GM21786 (cell line): ENCODE results near the gene CCDC175.

Experiments
- ATAC-seq: cut with Tn5 transposase; IDR thresholded peaks from one replicate; pipeline ENCODE4 v1.9.1; 2021; ENCODE audit not compliant: unreplicated experiment

The CCDC175 gene

DNA sequence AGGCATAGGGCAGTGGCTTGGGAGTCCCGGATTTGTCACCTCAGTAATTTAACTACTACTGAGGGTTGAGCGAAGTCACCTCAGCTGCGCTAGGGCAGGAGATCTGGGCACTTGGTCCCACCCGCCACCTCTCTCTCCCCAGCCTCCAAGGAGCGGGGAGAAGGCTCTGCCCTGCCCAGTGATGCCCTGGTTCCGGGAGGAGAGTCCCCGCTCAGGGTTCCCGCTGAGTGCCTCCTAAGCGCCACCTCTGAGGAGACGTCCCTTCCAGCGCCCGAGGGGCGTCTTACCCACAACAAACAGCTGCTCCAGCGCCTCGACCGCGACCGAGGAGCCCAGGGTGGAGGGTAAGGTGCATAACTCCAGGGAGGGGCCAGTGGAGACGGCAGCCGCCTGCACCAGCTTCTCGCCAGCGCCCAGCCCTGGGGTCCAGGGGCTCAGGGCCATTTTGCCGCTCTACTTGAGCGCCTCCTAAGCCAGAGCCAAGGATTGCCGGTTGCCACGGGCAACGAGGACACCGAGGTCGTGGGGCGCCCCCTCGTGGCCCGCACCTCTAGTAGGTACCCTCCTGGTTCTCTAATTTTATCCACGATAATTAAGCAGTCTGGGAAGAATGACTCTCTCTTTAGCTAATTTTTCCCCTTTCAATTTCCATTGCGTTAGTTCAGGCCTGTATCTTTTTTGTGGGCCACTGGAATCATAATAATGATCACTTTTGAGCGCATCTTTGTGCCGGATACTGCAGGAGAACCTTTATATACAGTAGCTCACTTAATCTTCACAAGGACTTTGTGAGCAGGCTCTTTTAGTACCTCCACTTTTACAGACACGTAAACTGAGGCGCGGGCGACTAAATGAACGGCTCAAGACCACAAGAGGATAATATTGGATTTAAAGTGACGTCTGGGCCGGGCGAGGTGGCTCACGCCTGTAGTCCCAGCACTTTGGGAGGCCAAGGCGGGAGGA lies at the start of gene CCDC175:
CCDC175 (minus strand) TSS at position 481 of the 963 bp plus-strand sequence; CDS start at position 444, 37 bp downstream.
- ATAC-seq, result peak; percentile 96

DNA sequence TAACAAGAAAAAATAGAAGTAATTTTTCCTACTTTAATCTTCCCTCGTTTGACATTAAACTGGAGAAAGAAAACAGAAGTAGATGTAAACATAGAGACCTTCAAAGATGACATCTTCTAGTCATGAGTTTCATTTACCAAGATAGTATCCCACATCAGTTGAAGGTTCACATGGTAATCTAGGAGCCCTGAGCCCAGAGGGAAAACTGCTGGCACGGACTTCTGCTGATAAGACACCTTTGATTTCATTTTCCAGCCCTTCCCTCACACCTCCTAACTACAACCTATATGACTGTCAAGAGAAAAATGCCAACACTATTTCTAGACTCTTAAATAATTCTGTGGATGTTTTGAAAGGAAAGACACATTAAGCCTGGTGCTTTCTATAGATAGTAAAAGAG lies 46.0 kb upstream of the CCDC175 start:
- no peak for ATAC-seq

DNA sequence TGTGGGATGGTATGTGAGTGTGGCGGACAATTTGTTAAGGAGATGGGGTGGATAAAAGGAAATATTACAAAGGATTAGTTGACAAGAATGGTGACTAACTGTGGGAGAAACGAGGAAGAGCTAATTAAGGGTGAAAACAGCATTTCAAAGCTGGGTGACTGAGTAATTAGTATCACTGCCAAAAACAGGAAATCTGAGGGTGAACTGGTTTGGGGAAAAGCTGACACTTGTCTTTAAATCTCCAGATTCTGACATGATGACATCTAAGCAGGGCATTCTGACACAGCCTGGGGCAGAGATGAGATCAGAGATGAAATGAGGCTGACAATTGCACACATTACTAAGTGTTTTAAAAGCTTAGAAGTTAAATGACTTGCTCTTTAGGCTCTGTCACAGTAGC lies 42.4 kb upstream of the CCDC175 start:
- ATAC-seq, result no peak

DNA sequence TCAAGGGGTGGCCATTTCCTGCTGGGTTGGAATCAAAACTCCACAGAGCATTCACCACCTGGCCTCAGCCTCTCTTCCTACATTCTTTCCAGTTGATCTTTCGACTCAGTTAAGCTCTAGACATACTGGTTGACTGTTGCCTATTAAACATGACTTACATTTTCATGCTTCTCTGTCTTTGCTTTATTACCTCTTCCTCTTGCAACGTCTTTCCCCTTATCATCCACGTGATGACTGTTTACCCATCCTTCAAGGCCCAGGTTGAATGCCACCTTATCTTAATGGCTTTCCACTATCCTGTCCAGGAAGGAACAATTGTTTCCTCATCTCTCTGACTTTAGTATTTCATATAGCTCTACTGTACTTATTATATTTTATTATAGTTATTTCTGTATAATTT lies 24.4 kb upstream of the CCDC175 start:
- no peak for ATAC-seq

DNA sequence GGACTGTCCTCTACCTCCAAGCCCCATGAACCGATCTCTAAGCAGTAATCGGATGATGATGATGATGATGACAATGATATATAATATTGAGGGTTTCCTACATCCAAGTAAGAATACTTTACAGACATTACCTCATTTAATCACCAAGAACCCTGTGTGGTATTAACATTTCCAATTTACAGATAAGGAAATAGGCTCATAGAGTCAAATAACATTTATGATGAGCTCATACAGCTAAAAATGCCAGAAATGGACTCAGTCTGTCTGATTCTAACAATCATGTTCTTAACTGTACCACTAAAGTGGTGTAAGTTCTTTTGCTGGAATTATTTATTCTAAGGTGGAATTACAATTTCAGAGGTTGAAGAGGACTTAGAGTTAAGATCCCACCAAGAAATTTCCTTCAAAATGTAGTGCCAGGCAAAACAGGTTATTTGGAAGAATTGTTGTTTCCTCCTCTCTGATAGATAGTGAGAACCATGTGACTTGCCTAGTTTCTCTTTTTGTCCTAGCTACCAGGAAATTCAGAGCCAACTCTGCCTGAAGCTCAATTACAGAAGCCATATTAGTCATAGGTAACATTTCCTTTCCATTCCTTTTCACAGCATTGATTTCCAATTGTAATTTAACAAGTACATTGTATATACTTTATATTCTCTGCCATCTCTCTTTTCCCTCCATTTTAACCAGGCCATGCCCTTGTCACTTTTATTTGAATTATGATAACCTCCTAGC lies 23.8 kb upstream of the CCDC175 start:
- no peak for ATAC-seq

DNA sequence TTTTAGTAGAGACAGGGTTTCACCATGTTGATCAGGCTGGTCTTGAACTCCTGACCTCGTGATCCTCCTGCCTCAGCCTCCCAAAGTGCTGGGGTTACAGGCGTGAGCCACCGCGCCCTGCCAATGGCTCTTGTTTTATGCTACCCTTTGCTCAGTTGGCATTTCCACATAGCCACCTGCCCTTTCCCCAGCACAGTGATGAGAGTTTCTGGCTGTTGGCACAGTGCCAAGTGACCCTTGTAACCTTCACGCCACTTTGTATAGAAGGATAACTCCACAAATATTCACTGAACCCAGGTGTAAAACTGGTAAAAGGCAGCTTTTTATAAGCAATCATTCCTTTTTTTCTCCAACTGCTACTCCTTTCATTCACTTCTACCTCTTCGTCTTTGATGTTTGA lies 18.5 kb upstream of the CCDC175 start:
- ATAC-seq, result no peak

DNA sequence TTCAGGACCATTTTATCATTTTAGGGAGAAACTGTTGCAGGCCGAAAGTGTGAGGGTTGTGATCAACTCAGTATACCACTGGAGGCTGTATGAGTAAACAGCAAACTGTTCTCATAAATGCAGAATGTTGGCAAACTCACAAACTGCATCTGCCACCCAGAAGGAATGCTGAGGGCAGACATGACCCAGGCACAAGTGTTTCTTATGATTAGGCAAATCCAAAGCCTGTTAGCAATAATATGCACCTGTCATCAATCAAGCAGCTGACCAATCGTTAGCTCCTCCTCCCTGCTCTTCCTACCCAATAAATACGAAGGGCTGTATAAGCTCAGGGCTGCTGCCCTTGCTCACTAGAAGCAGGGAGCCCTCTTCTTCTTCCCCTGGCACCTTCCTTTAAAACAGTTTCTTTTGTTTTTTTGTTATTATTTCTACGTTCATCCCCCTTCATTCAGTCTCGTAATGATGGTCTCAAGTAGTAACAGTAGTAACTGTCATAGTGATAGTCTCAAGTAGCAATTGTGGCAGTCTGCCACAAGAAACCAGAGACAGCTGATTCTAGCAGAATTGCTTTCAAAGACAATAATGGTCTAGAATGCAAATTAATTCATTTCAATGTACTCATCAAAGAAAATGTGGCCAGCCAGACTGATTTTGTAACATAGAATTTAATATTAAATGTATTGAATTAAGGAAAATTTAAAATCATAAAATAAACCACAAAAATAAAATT lies 15.2 kb upstream of the CCDC175 start:
- no peak for ATAC-seq

DNA sequence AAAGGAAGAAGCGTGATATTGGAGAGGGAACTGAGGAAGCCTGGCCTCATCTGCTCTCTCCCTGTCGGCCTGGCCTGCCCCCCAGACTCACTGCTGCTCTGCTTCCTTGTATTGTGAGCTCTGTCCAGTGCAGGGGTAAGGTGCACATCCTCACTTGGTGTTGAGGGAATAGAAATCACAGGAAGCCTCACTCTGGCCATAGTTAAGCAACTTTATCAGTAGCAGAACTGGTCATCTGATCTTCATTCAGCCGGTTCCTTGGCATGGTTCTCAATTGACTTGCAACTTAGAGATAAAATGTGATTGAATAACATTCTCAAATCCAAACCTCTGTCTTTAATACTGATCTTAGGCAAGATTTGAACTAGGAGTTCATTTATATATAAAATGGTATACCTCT lies 11.5 kb upstream of the CCDC175 start:
- no peak for ATAC-seq

DNA sequence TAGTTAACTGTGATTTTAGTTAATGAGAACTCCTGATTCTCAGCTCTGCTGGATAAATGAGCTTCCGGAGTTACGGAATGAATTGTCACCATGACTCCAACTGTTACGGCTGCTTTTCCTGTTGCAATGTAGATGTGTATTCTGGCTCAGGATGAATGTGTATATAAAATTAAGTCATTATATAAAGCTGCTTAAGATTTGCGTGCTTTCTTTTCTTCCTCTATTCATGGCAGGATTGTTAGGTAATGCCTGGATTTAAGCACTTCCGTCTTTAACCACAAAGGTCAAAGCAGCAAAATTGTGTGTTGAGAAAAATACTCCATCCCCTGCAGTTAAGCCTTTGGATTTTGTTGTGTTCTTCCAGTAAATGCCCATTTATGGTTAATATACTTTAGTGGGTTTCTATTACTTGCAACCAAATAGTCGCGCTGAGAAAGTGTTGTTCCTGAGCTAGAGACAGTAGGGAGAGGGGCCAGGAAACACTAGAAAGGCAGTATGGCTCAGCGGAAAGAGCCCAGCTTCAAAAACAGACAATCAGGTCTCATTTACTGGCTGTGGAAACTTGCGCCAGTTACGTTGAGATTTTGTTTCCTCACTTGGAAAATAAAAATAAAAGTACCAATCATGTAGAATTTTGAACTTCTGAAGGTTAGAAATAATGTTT lies 9.4 kb upstream of the CCDC175 start:
- no peak for ATAC-seq

DNA sequence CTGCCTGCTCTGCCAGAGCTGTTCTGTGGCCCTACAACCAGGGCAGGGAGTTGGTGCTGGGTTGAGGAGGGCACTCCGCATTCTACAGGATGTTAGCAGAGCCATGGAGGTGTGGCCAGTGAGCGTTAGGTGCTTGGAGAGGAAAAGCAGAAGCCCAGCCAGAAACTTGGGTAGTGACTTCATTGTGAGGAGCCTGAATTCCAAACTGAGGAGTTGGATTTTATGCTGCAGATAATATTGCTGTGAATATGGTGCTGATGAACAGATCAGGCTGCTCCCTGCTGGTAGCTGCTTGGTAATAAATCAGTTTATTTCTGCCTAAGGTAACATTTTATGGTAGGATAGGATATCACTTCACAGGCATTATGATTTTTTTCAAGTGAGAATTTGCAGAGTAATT lies 7.1 kb upstream of the CCDC175 start:
- ATAC-seq, result no peak

DNA sequence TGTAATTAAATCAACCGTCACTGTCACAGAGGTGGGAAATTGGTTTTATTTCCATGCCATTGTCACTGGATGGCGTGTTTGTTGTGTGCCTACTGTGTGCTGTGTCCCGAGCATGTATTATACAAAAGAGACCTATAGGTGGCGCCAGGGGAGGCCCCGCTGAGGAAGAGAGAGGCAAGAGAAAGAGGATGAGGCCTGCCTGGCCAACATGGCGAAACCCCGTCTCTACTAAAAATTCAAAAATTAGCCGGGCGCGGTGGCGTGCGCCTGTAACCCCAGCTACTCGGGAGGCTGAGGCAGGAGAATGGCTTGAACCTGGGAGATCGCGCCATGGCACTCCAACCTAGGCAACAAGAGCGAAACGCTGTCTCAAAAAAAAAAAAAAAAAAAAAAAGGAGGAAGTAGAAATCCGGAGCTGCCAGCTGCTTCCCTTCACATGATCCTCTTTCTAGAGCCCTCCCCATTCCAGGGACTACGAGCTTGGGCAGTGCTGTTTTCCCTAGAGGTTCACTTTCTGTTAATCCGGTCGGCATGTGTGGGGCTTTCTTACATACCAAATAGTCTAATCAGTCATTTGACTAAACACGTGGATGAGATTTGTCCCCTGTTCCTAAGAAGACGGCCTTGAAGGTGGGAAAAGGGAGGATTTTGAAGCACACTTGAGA lies 6.4 kb upstream of the CCDC175 start:
- no peak for ATAC-seq

DNA sequence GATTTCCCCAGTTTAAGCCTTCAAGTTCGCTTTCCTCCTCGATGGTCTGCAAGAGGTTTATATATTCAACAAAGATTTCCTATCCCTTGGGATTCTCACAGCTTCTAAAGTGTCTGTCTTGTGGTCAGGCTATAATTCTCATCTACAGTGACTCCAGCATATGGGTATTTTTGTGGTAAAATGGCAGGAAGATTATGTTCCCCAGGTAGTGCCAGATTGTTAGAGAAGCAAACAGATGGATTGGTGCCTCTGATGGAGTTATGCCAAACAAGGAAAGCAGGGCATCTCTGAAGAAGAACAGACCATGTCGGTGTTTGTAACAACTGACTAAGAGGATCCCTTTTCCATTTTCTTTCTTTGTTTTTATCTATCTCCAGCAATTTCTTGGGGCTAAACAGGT lies 5.5 kb upstream of the CCDC175 start:
- ATAC-seq, result no peak

DNA sequence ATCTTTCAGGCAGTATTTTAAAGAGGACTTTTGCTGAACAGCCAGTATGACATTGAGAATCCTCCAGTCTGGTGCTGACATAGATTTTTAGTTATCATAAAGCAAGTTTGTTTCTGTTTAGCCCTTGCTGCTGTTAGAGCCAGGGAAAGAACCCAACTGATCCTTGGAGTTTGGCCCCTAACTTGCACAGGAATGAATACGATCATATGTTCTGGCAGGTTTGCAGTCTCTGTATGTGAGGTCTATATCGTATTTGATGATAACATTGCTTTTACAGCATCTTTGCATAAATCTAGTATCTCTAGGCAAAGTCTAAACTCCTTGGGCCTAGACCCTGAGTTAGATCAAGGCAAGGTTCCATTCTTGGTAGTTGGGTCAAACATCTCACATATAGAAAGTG lies 4.3 kb upstream of the CCDC175 start:
- ATAC-seq, result no peak

DNA sequence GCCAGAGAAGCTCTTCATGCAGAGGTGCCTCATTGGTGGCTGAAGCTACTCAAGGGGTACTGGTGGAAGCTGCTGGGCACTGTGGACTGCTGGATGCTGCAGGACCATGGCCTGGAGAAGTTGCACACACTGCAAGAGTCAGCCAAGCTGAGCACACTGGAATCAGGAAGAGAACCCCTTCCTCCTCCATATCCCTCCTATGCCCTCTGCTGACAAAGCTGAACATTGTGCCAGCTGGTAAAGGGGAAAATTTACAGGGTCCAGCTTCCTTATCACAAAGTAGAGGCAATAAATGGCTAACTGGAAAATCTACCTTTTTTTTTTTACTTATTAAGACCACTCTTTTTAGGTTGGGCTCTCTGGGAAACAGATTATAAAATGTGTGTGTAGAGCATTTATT lies 6.5 kb downstream of the CCDC175 start:
- no peak for ATAC-seq

DNA sequence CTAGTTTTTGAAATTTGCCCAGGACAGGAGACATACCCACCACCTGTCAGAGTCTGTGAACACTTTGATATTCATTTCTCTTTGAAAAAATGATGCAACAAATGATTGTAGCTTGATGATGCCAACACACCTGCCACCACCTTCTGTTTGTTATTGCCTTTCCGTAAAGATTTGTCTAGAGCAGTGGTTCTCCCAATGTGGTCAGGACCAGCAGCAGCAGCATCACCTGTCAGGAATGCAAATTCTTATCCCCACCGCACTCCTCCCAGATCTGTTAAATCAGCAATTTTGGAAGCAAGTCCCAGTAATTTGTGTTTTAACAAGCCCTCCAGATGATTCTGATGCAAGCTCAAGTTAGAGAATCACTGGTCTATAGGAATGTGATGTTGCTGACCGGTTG lies 9.9 kb downstream of the CCDC175 start:
- no peak for ATAC-seq

DNA sequence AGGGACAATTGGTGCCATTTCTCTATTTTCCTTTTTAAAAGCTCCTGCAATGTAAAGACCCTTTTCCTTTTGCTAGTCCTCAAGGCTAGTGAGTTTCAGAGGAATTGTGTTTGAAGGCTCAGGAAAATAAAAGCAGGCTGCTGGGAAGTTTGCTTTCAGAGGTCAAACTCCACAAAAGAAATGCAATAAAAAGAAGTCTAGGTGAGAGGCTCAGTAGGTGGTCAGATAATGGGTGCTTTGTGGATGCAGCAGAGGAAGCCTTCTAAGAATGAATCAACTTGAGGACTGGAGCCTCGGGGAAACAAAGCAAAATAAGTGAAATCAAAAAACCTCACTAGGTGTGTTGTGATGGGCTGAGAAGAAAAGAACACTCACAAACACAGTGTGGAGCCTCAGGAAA lies 10.3 kb downstream of the CCDC175 start:
- ATAC-seq, result no peak

DNA sequence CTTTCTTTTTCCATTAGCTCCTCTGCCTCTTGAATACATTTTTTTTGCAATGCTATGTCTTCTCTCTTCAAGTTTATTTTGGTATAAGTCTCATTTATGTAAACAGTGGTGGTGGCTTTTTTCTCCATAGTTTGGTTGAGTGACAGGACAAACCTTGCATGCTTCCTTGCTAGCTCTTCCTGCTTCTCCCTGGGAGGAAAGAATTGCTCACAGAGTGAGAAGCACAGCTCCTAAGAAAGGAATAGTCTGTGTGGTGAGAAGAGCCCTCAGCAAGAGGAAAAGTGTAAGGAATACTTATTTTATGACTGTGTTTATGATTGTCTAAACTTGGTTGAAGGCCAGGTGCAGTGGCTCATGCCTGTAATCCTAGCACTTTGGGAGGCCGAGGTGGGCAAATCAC lies 11.5 kb downstream of the CCDC175 start:
- no peak for ATAC-seq

DNA sequence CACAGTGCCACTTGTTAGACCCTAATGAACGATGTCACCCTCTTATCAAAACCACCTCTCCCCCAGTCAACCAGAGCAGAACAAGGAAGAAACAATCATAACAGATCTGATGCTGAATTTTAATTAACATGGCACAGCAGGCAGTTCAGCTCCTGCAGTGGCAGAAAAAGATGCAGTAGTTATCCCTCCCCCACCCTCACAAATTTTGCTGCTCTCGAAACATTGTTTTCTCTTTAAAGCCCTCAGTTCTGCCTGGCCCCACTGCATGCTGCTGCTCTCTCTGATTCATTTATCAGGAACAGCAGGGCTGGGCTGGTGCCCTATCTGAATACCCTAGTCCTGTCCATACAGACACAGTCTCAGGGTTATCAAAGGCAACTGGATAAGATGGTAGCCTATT lies 12.2 kb downstream of the CCDC175 start:
- no peak for ATAC-seq

DNA sequence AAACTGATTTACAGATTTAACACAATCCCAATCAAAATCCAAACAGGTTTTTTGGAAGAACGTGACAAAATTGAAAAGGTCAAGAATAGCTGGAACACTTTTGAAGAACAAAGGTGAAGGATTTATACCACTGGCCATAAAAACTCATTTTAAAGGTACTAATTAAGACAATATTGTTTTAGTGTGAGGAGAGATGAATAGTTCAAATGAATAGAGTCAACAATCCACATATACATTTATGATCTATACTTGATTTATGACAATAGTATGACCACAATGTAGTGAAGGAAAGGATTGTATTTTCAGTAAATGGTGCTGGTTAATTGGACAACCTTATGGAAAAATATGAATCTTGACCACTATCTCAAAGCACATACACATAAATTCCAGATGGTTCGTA lies 29.3 kb downstream of the CCDC175 start:
- ATAC-seq, result no peak

DNA sequence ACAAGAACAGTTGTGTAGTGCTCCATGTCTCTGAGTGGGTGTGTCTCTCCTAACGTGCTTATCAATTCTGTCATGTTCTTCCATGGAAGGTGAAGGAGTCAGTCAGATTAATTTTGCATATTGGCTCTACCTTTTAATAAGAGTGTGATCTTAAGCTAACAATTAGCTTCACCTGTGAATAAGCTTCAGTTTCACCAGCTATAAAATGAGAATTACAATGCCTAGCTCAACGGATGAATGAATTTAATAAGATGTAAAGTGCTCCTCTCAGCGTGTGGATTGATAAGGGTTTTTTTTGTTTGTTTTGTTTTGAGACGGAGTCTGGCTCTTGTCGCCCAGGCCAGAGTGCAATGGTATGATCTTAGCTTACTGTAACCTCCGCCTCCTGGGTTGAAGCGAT lies 32.7 kb downstream of the CCDC175 start:
- ATAC-seq, result no peak

DNA sequence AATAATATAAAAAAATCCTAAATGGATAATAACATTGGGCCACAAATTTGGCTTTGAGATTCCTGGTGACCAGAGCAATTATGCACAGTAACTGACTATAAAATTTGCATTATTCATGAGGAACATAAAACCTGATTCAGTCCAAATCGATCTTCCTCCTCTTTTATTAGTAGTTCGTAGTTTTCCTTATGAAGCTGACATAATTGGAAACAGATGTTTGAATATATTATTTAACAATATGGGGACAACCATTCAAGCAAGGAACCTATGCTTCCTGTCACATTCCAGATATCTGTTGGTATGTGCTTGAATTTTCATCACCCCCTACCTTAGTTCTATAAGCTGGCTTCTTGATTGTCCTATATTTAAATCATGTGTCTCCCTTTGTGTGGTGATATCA lies 34.9 kb downstream of the CCDC175 start:
- no peak for ATAC-seq
